Raji (cell line): ENCODE results near the gene SLC24A4.

Experiments used
- POLR2A ChIP-seq: IDR thresholded peaks from 2 replicates; pipeline ENCODE4 v1.6.1; 2011; ENCODE audit warnings: low read depth, low read length, control low read depth; ENCODE audit not compliant: insufficient read depth

SLC24A4 gene

DNA sequence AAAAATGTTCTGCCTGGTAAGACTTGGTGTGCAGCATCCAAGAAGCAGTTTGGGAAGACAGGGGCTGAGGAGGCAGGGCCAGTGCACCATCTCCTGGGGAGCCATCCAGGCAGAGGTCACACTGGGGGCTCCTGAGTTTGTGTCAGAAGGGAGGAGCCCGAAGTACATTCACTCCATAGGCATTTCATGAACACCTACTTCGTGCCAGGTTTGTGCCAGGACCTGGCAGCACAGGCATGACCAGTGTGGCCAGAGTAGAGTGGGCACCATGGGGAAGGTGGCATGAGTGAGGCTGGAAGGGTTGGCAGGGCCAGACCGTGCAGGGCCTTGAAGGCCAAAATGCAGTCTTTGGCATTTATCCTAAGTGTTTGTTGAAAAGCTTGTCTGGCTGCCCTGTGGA lies 104.1 kb downstream of the SLC24A4 start:
- TF ChIP-seq POLR2A: no peak

DNA sequence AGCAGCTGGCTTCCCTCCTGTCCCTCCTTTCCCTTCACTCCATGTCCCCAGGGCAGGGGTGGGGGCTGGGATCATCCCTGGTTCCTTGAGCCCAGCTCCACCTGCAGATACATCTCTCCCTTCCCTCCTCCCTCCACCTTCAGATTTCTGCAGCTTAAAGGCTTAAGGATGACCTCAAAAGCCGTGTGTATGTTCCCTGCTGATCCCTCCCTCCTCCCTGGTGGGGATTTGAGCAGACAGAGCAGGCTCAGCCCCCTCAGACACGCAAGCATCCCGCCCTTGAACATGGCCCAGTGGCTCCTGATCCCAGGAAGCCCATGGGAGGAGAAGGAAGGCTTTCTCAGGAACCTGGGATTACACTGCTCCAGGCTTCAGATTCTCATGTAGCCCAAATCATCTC lies 107.7 kb downstream of the SLC24A4 start:
- no peak for TF ChIP-seq POLR2A

DNA sequence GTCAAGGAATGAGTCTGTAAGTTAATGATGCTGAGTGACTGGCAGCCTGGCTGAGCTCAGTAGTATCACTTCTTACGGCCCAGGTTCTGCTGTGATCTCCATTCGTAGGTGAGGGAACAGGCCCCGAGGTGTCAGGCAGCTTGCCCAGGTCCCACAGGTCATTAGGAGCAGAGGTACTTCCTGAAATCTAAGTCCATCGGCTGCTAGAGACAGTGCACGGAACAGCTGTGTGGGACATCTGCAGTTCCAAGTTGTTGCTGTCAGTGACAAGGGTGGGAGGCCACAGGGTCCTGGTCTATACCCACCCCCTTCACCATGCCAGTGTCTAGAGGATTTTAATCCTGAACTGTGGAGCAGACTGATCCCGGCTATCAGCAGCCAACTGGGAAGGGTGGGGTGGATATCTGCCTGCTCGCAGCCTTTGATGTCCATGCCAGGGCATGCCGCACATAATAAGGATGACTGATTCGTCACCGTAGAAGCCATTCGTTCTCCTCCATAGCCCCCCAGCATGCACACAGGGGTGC lies 108.3 kb downstream of the SLC24A4 start:
- no peak for TF ChIP-seq POLR2A

DNA sequence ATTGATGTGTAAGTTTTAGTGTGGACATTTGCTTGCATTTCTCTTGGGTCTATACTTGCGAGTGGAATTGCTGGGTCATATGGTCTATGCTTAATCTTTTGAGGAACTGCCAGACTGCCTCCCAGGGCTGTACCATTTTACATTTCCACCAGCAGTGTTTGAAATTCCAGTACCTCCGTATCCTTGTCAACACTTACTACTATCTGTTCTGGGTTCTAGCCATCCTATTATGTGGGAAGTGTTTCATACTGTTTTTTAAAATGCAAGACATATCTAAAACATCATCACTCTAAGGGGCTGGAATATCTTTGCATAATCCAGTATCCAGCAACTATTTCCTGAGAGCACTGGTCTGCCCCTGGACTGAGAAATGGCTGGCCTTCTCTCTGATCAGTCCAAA lies 110.4 kb downstream of the SLC24A4 start:
- no peak for TF ChIP-seq POLR2A

DNA sequence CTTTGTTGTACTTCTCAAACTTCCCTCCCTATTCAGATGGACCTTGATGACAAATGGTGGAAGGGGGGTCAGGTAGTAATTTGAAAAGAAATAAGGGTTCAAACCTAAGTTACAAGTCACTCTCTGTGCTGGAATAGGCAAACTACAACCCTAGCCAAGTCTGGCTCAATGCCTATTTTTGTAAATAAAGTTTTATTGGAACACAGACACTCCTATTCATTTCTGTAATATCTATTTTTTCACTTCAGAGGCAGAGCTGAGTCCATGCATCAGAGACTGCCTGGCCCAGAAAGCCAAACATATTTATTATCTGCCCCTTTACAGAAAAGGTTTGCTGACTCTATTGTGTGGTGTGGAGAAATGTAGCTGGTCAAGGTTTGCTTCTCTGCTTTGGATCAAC lies 112.2 kb downstream of the SLC24A4 start:
- no peak for TF ChIP-seq POLR2A

DNA sequence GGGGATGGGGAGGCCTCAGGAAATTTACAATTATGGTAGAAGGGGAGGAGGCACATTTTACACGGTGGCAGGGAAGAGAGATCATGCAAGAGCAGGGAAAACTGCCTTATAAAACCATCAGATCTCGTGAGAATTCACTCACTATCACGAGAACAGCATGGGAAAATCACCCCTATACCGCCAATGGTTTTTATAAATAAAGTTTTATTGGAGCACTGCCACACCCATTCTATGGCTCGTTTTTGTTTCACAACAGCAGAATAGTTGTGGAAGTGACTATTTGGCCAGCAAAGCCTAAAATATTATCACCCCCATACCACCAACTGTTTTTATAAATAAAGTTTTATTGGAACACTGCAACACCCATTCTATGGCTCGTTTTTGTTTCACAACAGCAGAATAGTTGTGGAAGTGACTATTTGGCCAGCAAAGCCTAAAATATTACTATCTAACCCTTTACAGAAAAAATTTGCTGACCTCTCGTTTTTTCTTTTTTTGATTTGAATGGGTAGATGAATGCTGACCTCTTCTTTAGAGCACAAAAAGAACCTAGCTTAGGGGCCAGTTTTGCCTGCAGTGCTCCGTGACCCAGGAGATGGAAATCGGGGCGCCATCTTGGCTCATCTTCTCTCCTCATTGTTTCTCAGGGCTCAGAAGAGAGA lies 113.3 kb downstream of the SLC24A4 start:
- no peak for TF ChIP-seq POLR2A

DNA sequence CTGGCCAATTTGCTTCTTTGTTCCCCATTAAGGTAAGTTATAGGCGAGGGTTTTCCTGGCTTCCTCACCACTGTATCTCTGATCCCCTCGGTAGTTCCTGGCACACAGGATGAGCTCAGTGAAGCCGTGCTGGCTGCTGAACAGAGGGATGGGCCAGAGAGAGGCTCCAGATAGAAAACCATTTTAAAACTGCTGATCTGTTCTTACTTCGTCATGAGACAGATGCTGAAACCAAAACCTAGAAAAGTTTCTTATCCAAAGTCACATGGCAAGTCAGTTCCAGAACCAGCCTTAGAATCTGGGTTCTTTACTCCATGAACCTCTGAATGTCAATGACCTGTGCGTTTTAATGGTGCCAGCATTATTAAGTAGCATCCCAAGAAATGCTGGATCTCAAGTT lies 114.3 kb downstream of the SLC24A4 start:
- no peak for TF ChIP-seq POLR2A

DNA sequence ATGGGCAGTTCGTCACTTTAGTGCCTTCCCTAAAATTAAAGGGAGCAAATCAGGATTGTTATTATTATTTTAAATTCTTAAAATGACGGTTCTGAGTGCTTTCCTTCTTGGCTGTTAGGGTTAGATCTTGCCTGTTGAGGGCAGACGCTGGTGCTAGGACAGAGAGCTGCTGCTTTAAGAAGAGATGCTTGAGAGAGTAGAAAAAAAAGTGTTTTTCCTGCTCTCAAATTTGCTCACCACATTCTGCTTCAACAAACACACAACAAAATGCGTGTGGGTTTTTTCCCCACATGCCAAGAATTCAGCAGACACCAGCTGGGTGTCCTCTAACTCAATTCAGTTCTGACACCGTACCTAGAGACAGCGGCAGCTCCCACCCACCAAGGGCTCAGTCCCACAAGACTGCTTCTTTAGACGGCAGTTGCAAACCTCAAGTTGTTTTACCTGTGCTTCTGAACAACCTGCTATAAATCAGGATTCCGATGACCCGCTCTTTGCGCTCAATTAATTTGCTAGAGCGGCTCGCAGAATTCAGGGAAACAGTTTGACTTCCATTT lies 114.8 kb downstream of the SLC24A4 start:
- TF ChIP-seq POLR2A: no peak

DNA sequence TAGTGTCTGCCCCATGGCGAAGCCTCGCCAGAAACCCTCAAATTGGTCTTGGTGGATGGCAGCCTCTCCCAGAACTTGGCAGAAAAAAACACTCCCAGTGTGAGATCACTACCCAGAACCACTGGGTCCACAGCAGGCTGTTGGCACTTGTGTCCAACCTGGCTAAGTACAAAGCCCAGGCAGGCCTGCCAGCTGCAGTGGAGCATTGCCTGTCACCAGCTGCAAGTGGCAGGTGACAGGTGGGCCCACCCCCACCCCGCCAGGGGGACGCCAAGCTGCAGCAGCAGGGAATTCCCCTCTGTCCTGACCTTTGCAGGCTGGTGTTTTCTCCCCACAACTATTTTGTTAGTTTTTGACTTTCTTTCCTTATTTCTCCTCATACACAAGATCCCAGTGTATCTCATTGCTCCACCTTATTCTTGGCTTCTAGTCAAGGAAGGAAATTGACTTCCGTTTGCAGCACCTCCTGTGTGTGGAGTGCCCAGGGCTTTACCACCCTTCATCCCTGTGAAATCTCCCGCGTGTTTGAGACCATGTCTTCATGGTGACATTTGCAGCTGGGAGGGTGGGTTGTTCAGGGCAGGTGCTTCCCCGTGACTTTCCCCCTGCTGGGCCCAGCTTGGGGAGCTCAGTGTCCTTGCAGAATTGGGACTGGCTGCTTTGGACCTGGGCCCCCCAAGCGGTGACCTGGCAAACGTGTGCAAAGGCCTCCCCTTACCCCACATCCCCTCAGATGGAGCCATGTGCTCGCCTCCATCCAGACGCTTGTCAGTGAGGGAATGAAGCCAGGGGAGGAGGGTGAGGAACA lies 116.8 kb downstream of the SLC24A4 start:
- no peak for TF ChIP-seq POLR2A

DNA sequence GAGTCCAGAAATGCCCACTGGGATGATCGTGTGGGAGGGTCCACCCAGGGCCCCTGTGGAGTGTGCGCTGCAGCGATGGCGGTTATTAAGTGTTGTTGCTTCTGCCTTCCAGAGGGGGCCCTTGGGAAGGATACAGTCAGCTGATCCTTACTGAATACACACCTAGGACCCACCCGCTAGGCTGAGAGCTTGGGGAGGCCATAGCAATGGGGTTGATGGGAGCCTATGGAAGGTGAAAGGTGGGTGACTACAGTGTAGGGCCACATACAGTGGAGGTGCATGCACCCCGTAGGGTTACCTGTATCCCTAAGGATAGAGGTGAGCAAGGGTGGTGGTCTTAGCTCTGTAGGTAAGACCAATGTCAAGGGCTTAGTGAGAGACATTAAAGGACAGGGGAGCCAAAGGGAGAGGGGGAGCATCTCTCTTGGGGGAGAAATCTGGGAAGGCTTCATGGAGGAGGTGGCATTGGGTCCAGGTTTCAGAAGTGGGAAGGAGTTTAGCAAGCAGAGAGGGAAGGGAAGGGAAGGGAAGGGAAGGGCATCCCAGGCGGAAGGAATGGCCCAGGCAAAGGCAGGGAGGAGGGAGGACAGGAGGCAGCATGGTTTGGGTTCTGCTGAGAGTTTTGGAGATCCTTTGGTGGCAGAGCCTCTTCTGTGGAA lies 117.5 kb downstream of the SLC24A4 start:
- no peak for TF ChIP-seq POLR2A

DNA sequence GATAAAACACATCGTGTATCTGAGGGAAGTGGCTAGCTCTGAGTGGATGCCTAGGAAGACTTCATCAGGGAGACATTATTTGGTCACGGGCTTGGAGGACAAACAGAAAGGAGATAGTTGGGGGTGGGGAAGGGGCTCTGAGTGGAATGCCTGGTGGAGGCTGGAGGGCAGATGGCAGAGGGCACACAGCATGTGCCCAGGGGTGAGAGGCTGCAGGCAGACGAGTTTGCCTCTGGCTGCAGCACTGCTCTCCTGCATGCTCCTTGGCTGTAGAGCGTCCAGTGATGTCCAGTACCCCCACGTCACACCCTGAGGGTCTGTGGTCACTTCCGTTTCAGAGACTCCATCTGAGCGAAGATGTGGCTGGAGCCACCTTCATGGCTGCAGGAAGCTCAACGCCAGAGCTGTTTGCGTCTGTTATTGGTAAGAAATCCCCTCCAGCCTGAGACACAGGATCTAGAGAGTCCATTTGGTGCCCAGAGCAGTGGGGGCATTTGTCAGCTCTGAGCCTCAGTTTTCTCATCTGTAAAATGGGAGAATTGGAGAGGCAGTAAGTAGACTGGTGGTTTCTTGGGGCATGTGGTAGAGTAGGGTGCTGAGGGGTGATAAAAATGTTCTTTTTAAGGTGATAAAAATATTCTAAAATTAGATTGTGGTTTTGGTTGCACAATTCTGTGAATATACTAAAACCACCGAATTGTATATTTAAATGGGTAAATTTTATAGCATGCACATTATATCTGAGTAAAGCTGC lies 119.0 kb downstream of the SLC24A4 start:
- TF ChIP-seq POLR2A: no peak

DNA sequence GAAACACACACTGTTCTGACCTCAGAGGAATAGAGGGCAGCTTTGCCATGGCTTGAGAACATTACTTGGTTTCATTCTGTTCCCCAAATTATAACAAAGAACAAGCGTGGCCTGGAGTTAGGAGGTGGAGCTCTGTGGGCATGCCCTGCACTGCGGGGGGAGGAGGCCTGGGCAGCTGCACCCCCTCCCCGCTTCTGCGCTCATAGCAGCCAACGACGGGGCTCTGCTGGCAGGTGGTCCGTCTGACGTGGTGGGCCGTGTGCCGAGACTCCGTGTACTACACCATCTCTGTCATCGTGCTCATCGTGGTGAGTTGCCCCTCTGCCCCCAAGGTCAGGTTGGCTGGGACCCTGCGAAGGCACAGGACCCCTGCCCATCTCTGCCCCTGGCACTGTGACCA lies 120.2 kb downstream of the SLC24A4 start:
- no peak for TF ChIP-seq POLR2A

DNA sequence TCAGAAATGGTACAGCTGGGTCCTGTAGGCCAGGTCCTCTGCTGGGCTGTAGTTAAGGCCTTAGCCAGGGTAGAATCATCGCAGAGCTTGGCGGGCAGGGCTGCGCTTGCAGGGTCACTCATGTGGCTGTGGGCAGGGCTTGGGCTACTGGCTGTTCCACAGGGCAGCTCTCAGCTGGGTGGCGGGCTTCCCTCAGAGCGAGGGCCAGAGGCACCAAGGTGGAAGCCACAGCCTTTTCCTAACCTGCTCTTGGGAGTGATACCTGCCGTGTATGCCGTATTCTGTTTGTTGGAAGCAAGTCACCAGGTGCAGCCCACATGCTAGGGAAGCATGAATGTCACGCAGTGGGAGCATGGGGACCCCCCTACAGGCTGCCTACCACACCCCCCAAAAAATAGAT lies 120.8 kb downstream of the SLC24A4 start:
- TF ChIP-seq POLR2A: no peak

DNA sequence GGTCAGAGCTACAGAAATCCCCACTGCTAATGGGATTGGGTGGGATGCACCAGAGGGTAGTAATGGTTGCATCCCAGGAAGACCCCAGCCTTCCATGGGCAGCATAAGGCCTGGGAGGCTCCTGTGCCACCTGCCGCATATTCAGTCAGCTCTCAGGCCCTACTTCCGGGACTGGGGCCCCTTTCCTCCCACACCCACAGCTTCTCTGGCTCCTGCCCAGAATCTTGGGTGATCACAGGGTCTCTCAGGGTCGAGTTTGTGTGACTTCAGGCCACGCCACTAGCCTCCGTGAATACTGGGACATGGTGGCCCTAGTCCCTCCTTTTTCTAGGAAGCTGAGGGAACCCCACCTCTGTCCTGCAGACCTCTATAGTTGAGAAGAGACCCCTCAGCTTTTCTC lies 123.8 kb downstream of the SLC24A4 start:
- TF ChIP-seq POLR2A: no peak

DNA sequence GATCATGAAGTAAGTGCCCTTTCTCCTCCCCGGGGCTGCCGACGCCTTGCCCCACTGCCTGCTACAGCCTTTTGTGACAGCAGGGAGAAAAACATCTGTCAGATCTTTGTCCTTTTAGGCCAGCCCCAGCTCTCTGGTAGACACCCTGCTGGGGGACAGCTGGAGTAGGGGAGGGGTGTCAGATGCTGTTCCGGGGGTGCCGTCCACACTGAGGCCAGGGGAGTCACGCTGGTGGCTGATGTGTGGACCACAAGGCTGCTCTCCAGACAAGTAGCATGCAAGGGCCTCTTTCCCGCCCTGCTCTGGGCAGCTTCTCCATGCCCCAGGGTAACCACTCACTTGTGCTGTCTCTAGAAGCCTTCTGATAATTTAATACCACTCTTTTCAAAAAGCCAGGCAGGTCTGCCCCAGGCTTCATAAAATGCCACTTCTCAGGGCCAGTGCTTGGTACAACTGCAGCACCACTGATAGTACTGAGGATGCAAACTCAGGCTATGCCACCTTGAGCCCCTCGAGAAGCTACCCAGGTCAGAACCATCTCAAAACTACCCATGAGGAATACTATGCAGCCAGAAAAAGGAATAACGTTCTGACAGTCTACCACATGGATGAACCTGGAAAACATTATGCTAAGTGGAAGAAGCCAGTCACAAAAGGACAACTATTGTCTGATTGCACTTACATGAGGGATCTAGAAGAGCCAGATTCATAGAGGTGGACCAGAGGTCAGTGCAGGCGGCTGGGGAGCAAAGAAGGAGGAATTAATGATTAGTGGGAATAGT lies 124.6 kb downstream of the SLC24A4 start:
- no peak for TF ChIP-seq POLR2A

DNA sequence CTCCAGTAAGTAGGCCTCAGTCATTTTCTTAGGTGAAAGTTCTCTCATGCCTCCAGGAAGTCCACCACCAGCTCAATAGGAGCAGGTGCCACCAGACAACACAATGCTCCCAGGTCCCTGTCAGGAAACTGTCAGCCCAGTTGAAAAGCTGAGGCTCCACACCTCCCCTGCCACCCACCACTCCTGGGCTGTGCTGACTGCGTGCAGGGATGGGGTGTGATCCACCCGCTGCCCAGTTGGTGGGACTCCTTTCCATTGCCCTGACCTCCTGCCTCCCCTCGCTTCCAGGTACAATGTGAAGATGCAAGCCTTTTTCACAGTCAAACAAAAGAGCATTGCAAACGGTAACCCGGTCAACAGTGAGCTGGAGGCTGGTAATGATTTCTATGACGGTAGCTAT lies 125.8 kb downstream of the SLC24A4 start:
- TF ChIP-seq POLR2A: no peak
